GM18508 (cell line): ENCODE results near the gene TADA3.

Source experiments
- ATAC-seq: cut with Tn5 transposase; IDR thresholded peaks from one replicate; pipeline ENCODE4 v1.9.1; 2021; ENCODE audit warnings: moderate number of reproducible peaks; ENCODE audit not compliant: insufficient read depth, unreplicated experiment

Gene TADA3

GRCh38 chr3:9768141-9768775, 24.0 kb downstream of the TADA3 start:
- ATAC-seq = no peak

GRCh38 chr3:9767418-9767817, 24.9 kb downstream of the TADA3 start:
- no peak for ATAC-seq

- ATAC-seq = no peak
Observed at GRCh38 chr3:9765865-9766264, 26.4 kb downstream of the TADA3 start.

GRCh38 chr3:9762871-9763270, 29.4 kb downstream of the TADA3 start:
- no peak for ATAC-seq

DNA sequence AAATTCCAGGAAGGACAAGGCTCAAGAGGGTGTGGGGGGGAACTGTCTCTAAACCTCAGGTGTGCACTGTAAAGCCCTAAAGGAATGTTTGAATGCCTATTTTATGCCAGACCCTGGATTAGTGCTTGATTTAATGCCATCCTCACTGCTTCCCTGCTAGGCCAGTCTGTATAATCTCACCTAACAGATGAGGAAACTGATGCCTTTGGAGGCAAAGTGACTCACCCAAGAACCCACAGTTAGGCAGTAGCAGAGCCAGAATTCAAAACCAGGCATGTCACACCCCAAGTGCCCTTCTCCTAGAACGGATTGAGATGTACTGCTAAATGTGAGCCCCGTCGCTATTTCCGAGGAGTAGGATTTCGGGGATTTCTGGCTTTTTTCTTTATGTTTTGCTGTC, 30.4 kb downstream of the TADA3 start:
- ATAC-seq = no peak

DNA sequence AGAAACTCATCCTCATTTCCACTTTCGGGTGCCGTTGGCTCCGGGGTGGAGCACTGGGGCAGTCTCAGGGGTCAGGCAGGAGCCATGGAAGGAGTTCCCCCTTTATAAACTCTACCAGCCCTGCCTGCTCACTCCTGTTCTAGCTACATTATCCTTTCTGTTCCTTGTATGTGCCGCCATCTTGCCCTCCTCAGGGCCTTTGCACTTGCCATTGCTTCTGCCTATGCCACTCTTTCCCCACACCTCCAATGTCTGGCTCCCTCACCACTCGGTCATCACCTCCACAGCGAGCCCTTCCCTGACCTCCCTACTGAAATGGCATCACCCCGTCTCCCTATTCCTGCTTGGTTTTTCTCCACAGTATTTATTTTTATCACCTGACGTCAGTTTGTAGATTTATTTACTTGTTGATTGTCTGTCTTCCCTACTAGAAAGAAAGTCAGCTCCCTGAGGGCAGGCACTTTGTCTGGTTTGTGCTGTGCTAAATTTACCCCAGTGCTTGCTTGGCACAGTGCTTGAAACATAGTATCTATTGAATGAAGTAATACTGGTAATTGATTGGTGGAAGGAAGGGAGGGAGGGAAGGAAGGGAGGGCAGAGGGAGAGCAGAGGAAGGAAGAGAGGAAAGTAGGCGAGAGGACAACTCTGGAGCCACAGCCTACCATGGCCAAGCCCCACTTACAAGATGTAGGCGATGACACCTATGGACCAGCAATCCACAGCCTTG, 31.3 kb downstream of the TADA3 start:
- no peak for ATAC-seq

DNA sequence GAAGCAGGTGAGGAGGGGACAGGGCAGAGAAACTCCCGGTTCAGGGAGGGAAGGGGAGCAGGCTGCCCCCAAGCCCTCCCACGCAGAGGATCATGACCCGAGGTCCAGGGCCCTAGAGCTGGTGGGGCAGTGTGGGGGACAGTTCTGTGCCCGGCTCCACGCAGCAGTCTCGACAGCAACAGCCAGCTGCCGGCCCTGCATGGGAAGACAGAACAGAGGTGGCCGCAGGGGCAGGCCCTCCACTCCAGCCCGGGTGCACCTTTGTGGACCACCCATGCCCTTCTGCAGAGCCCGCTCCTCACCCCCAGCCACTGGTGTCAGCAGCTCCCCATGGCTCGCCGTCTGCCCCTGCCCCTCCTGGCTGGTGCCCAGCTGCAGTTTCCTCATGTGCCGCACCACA, 34.8 kb downstream of the TADA3 start:
- no peak for ATAC-seq

- no peak for ATAC-seq
Observed at GRCh38 chr3:9754678-9755077, 37.6 kb downstream of the TADA3 start.

DNA sequence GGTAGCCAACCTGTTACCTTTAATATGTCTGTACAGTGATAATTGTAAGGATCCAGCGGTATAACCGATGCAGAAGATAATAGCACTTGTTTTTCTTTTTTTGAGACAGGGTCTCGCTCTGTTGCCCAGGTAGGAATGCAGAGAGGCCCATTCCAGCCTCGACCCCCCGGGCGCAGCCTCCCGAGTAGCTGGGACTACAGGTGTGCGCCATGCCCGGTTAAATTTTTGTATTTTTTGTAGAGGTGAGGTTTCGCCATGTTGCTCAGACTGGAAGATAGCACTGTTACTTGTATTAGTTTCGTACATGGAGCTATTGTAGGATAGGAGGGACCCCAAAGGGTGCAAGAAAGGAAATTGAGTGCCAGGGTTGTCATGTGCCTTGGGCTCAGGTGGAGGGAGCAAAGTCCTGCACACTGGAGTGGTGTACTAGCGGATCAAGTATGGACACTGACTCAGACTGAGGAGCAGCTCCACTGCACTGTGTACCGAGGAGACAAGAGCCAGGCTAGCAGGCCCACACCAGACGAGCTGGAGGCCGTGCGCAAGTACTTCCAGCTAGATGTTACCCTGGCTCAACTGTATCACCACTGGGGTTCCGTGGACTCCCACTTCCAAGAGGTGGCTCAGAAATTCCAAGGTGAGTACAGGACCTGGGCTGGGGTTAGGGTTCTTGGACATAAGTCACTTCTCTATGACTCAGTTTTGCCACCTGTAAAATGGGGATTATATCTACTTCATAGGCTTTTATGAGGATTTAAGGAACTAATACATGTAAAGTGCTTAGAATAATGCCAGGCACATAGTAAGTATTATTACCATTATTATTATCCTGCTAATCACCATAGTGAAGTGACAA, 41.5 kb downstream of the TADA3 start:
- ATAC-seq = no peak

DNA sequence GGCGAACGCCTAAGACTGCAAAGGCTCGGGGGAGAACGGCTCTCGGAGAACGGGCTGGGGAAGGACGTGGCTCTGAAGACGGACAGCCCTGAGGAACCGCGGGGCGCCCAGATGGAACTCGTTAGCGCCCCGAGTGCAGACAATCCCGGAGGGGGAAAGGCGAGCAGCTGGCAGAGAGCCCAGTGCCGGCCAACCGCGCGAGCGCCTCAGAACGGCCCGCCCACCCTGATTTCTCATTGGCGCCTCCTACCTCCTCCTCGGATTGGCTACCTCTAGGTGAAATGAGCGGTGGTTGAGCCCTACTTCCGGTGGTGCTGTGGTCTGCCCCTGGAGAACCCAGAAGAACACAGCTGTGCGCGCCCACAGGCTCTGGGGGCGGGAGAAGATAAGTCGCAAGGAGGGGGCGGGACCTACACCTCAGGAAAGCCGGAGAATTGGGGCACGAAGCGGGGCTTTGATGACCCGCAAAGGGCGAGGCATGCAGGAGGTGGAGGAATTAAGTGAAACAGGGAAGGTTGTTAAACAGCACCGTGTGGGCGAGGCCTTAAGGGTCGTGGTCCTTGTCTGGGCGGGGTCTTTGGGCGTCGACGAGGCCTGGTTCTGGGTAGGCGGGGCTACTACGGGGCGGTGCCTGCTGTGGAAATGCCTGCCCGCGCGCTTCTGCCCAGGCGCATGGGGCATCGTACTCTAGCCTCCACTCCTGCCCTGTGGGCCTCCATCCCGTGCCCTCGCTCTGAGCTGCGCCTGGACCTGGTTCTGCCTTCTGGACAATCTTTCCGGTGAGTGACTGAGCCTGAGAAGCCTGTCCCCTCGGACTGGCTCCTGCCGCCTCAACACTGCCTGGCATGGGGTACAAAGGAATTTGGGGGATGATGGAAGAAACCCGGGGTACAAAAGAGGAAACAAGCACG, 42.4 kb downstream of the TADA3 start, which contains the start of gene OGG1:
TSS of gene OGG1 (plus strand) at position 308 of the 911 bp plus-strand sequence. CDS start at position 643, 335 bp downstream.
- ATAC-seq = peak; percentile 76

- peak; percentile 3 for ATAC-seq
Observed at GRCh38 chr3:9749296-9749644, 43.0 kb downstream of the TADA3 start.

DNA sequence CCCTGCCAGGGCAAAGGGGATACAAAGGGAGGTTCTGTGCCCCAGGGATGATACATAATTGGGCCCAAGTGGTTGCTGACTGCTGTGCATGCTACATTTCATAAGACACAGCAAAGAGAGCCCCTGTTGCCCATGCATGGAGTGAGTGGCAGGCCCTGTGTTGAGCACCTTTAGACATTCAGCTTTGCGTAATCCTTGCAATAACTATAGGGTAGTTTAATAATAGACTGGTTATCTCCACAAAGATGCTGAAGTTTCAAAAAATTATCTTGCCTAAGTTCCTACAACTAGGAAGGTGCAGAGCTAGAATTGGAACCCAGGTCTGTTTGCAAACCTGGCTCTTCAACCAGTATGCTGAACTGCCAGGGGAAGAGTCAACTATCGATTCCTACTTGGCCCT, 44.2 kb downstream of the TADA3 start:
- no peak for ATAC-seq

DNA sequence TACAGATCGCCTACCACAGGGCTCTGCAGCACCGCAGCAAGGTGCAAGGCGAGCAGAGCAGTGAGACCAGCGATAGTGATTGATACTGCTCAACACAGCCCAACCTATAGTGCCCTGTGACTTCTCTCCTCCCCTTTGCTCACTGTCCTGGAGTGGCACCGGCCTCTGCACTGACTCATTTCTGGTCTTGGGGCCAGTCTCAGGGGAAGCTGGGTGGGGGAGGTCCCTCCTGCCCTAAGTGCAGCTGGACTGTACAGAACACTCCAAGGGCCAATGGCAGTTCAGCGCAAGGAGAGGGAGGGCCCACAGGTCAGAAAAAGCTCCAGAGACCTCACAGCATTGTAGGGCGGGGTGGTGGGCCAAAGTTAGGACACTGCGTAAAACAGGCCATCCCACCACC, 45.0 kb downstream of the TADA3 start:
- no peak for ATAC-seq

DNA sequence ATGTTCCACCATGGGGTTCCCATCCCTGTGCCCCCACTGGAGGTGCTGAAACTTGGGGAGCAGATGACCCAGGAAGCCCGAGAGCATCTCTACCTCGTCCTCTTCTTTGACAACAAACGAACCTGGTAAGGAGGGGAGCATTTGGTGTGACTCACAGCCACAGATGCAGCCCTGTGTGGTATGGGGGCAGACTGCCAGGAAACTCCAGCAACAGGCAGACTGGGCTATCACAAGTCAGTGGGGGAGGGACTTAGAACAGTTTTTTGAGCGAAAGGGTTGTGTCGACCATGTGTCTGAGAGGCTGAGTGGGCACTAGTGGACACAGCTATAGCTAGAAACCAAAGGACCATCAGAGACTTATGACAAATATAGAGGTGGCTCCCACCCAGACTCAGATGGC, 45.9 kb downstream of the TADA3 start:
- ATAC-seq = no peak

- ATAC-seq = no peak
Observed at GRCh38 chr3:9745521-9745920, 46.8 kb downstream of the TADA3 start.

- ATAC-seq = no peak
Observed at GRCh38 chr3:9744162-9744561, 48.1 kb downstream of the TADA3 start.

DNA sequence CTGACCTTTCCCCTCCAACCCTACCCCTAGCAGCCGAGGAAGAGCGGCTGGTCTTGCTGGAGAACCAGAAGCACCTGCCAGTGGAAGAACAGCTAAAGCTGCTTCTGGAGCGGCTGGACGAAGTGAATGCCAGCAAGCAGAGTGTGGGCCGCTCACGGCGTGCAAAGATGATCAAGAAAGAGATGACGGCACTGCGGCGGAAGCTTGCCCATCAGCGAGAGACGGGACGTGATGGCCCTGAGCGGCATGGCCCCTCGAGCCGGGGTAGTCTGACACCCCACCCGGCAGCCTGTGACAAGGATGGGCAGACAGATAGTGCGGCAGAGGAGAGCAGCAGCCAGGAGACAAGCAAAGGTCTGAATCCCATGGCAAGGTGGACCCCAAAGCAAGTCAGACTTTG, 48.7 kb downstream of the TADA3 start:
- no peak for ATAC-seq

- no peak for ATAC-seq
Observed at GRCh38 chr3:9742560-9742959, 49.7 kb downstream of the TADA3 start.

DNA sequence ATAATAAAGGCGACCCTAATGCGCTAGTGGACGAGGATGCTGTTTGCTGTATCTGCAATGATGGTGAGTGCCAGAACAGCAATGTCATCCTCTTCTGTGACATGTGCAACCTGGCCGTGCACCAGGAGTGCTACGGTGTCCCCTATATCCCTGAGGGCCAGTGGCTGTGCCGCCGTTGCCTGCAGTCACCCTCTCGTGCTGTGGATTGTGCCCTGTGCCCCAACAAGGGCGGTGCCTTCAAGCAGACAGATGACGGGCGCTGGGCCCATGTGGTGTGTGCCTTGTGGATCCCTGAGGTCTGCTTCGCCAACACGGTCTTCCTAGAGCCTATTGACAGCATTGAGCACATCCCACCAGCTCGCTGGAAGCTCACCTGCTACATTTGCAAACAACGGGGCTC, 53.1 kb downstream of the TADA3 start:
- ATAC-seq = no peak

DNA sequence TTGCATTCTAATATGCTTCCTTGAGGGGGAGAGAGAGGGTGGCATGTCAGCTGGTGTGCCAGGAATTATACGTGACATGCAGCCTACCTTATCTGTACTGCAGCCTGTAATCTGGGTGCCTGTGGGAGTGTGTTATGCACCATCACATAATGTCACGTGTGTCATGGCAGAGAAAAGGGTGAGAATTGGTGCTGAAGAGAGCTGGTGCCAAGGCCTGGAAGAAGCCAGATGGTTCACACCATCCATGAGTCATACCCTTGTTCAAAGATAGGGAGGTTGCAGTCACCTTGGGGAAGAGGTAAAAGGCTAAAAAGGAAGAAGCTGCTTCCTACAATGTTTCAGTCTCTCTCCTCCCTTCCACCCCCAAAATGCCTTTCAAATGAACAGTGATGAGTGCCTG, 55.4 kb downstream of the TADA3 start:
- ATAC-seq = no peak
